HepG2 (cell line): ENCODE results near the gene OPA3. TPM values are rescaled to one million over a fixed set of nuclear protein-coding genes. Genes with fewer than 3 reads are reported as not detected.

ENCODE experiments used
- ATAC-seq: fragments of 200-7000 bp; cut with Tn5 transposase; 3 replicates; pipeline ENCODE4 v1.9.1; 2020; ENCODE audit warnings: mild to moderate bottlenecking, moderate library complexity
- BruUV-seq: library from RNA; stranded (reverse); fragments of 400-500 nt; replicated peaks from 2 replicates; lab custom pipeline; 2021; lab: Mats Ljungman, UMichigan
- CTCF ChIA-PET: fragments of 300-600 bp; formaldehyde crosslinking; extraction: SDS; loops from one replicate; lab custom pipeline; 2021; ENCODE audit warnings: low total read pairs, inconsistent platforms, low intra/inter-chr PET ratio; lab: Yijun Ruan, JAX
- POLR2A ChIA-PET: fragments of 350-600 bp; sonication (Branson Sonifier 250); formaldehyde crosslinking; loops from one replicate; lab custom pipeline; 2020; ENCODE audit warnings: antibody characterized with exemption, inconsistent platforms; lab: Yijun Ruan, JAX
- DNase-seq: peaks from one replicate; pipeline ENCODE4 v3.0.0-alpha.2; 2015; ENCODE audit warnings: low spot score
- FAIRE-seq: peaks from 3 replicates; lab custom pipeline; 2011; peaks lifted over from hg19 to GRCh38; lab: Jason Lieb, UNC
- H2AFZ ChIP-seq: one replicate; pipeline ENCODE4 v1.6.1; 2011; ENCODE audit warnings: low read length, inconsistent platforms
- H3K27ac ChIP-seq: fragments of 300-600 bp; 3 replicates; pipeline ENCODE4 v1.8.0; 2011; ENCODE audit warnings: mixed run types, mild to moderate bottlenecking, mixed read lengths, low read length, inconsistent platforms; ENCODE audit not compliant: insufficient read depth; ENCODE audit errors: extremely low read length
- H3K27me3 ChIP-seq, 2 experiments: fragments of 200-600 bp in 1 of 2; 2 replicates in 1 of 2; 3 replicates in 1 of 2; pipeline versions ENCODE4 v1.6.0 to v1.8.0; 2011; ENCODE audit warnings: low read length in 2 of 2, mild to moderate bottlenecking in 2 of 2, moderate library complexity in 2 of 2, inconsistent platforms in 1 of 2; ENCODE audit not compliant: insufficient read depth in 2 of 2, control insufficient read depth in 1 of 2
- H3K36me3 ChIP-seq, 2 experiments: fragments of 200-600 bp in 1 of 2; replicated peaks in 1 of 2; 2 replicates in 1 of 2; 3 replicates in 1 of 2; pipeline versions ENCODE4 v1.5.1 to v1.8.0; 2011; ENCODE audit warnings: low read length in 2 of 2, inconsistent platforms in 1 of 2; ENCODE audit not compliant: insufficient read depth in 2 of 2, control insufficient read depth in 1 of 2
- H3K4me1 ChIP-seq: 2 replicates; pipeline ENCODE4 v1.5.1; 2012; ENCODE audit warnings: low read length, inconsistent platforms; ENCODE audit not compliant: insufficient read depth
- H3K4me2 ChIP-seq: 2 replicates; pipeline ENCODE4 v1.6.0; 2011; ENCODE audit warnings: low read depth, low read length, inconsistent platforms
- H3K4me3 ChIP-seq, 3 experiments: fragments of 200-600 bp in 1 of 3; sonication (generic), shearing (Covaris generic) in 1 of 3; replicated peaks in 1 of 3; 2 replicates each; pipeline ENCODE4 v1.5.1; 2011 to 2016; ENCODE audit warnings: low read length in 3 of 3, inconsistent platforms in 2 of 3, low read depth in 2 of 3, mild to moderate bottlenecking in 2 of 3, control low read depth in 1 of 3, mixed read lengths in 1 of 3; ENCODE audit not compliant: insufficient read depth in 1 of 3
- H3K79me2 ChIP-seq: one replicate; pipeline ENCODE4 v1.6.1; 2011; ENCODE audit warnings: low read length, inconsistent platforms; ENCODE audit not compliant: insufficient read depth
- H3K9ac ChIP-seq: 2 replicates; pipeline ENCODE4 v1.6.0; 2011; ENCODE audit warnings: mild to moderate bottlenecking, low read depth, low read length, inconsistent platforms; ENCODE audit not compliant: insufficient read depth
- H3K9me3 ChIP-seq: 2 replicates; pipeline ENCODE4 v1.5.1; 2012; ENCODE audit warnings: mild to moderate bottlenecking, low read length
- H4K20me1 ChIP-seq: 2 replicates; pipeline ENCODE4 v1.6.0; 2011; ENCODE audit warnings: inconsistent platforms, mild to moderate bottlenecking, low read length, moderate library complexity; ENCODE audit not compliant: insufficient read depth
- E2F2 ChIP-seq: sonication (generic); formaldehyde crosslinking; IDR thresholded peaks from 2 replicates; pipeline ENCODE4 v1.4.0; 2020; ENCODE audit warnings: missing genetic modification reagents, borderline replicate concordance
- FOXK1 ChIP-seq: sonication (generic); formaldehyde crosslinking; IDR thresholded peaks from 2 replicates; pipeline ENCODE4 v1.4.0; 2020; ENCODE audit warnings: low read depth, missing genetic modification reagents, borderline replicate concordance
- JUND ChIP-seq: sonication (generic); formaldehyde crosslinking; IDR thresholded peaks from 2 replicates; pipeline ENCODE4 v1.8.0; 2022; ENCODE audit warnings: mild to moderate bottlenecking, missing genetic modification reagents
- MYC ChIP-seq: sonication (generic); formaldehyde crosslinking; IDR thresholded peaks from 2 replicates; pipeline ENCODE4 v1.9.0; 2021; ENCODE audit warnings: missing genetic modification reagents, borderline replicate concordance
- MYNN ChIP-seq: sonication (generic); formaldehyde crosslinking; IDR thresholded peaks from 2 replicates; pipeline ENCODE4 v1.4.0; 2020; ENCODE audit warnings: mild to moderate bottlenecking, low read depth, missing genetic modification reagents
- ZKSCAN1 ChIP-seq: fragments of 150-350 bp; IDR thresholded peaks from 2 replicates; pipeline ENCODE4 v1.6.1; 2014; ENCODE audit warnings: low read length
- ZNF644 ChIP-seq: IDR thresholded peaks from 2 replicates; pipeline ENCODE4 v1.6.1; 2016; ENCODE audit warnings: low read depth
- ZNF687 ChIP-seq: sonication (generic); formaldehyde crosslinking; IDR thresholded peaks from 2 replicates; pipeline ENCODE4 v1.5.1; 2020; ENCODE audit warnings: mild to moderate bottlenecking, missing genetic modification reagents, moderate library complexity
- ZNF773 ChIP-seq: sonication (generic); formaldehyde crosslinking; IDR thresholded peaks from 2 replicates; pipeline ENCODE4 v1.4.0; 2020; ENCODE audit warnings: missing genetic modification reagents, borderline replicate concordance
- WGBS: methylation state at CpG from one replicate; pipeline ENCODE4 v1.1.6; 2017; ENCODE audit warnings: low lambda C conversion rate; 5-methylcytosine and 5-hydroxymethylcytosine counted together
- in situ Hi-C: cut with HindIII; loops from 2 replicates; pipeline ENCODE4 v1.10.0; 2017; ENCODE audit warnings: low pct_unique_long_range_greater_than_20kb; ENCODE audit not compliant: extremely low pct_ligation_motif_present
- intact Hi-C: fragments of 100-400 bp; cut with micrococcal nuclease; formaldehyde crosslinking; loops from one replicate; pipeline ENCODE4 v1.10.0; 2022; ENCODE audit not compliant: unreplicated experiment
- polyA plus RNA-seq, 8 experiments: library from polyadenylated mRNA; depleted of rRNA in 3 of 8; stranded (reverse) in 7 of 8; unstranded in 1 of 8; fragments of >200 nt; fragmentation: Illumina TruSeq in 4 of 8; extraction: Trizol in 4 of 8; gene quantifications; 2 replicates each; pipeline versions ENCODE4 v1.2.1 to v1.2.3, GENCODE V29; 2011 to 2016; ENCODE audit warnings: low read depth in 4 of 8, missing spikeins in 1 of 8, mixed read lengths in 1 of 8; ENCODE audit not compliant: insufficient read depth in 1 of 8
- total RNA-seq, 5 experiments: library from RNA; depleted of rRNA; stranded (reverse); fragments of >200 nt; fragmentation: Illumina TruSeq; extraction: Trizol; gene quantifications; 2 replicates each; pipeline ENCODE4 v1.2.3, GENCODE V29; 2016; ENCODE audit warnings: low read depth in 1 of 5
- TF ChIP-seq, protein P1 (sequence below): sonication (generic); IDR thresholded peaks from 2 replicates; pipeline ENCODE4 v1.6.1; 2016; ENCODE audit warnings: low read depth, borderline replicate concordance

OPA3 gene
- total and polyA plus RNA-seq, 2 of the 13 experiments (the other 11 are each of a cell fraction or from before 2014, with no cell fraction given): 8.3 to 17.7 TPM

DNA sequence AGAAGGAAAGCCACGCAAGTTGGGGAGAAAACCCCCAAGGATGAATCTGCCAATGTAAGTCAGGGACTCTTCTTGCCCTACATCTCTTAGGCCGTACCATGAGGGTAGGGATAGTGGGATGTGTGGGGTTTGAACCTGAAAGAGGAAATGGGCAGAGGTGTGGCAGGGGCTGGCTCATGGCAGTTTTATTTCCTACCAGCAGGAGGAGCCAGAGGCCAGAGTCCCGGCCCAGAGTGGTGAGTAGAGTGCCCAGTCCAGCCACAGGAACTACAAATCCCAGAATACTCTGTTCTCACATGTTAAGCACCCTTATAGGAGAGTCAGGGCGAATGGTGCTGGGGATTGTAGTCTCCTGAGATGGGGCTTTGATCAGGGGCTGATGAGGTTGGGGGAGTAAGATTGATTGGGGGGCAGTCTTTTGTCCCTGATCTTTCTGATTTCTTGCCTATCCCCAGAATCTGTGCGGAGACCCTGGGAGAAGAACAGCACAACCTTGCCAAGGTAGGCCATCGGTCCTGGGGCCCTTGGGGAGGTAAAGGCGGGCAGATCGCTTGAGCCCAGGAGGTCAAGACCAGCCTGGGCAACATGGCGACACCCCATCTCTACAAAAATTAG lies 60.9 kb downstream of the OPA3 start (continued):
- 0 out of 2 replicates have a peak, but pooled peaks have one; percentile 25 for TF ChIP-seq ZNF687

- H4K20me1 ChIP-seq: peaks cover 2% of the 10 kb centered on the region; the same call in 1 of the 2 replicates
- 100% methylated on average over 10 of the region's 24 CpGs for WGBS
- CTCF ChIA-PET: interaction anchor here (1.6 kb wide), 1 partner anchor 48 kb away, joined by 10 read pairs; no protein-coding TSS in a partner anchor
- no peak for ATAC-seq
- H3K9me3 ChIP-seq: no peaks in the 10 kb centered on the region
- no peaks in the 10 kb centered on the region for H3K27me3 ChIP-seq
- BruUV-seq: no TSS peak
- POLR2A ChIA-PET: no interaction called here
- H3K79me2 ChIP-seq: no peaks in the 10 kb centered on the region
- in situ Hi-C loops (loop anchor here (5.0 kb wide), 1 partner anchor 35 kb away; no protein-coding TSS in a partner anchor), intact Hi-C loops (loop anchor here (5.0 kb wide), 1 partner anchor 35 kb away; no protein-coding TSS in a partner anchor)
- no peak for DNase-seq
- no peak overlapping the region for H3K27ac ChIP-seq
- FAIRE-seq: no peak
- no peak overlapping the region for H3K9ac ChIP-seq
- H3K4me3 ChIP-seq: no peak overlapping the region
- H3K4me2 ChIP-seq: no peak overlapping the region
- H2AFZ ChIP-seq: no peak overlapping the region
- H3K36me3 ChIP-seq: peaks cover 36 to 63% of the 10 kb centered on the region in 2 experiments
- peaks cover 15% of the 10 kb centered on the region for H3K4me1 ChIP-seq
- no peak for TF ChIP-seq JUND
- no peak for TF ChIP-seq MYNN (CRISPR knock-in tag)
- no peak for TF ChIP-seq E2F2 (CRISPR knock-in tag)
- no peak for TF ChIP-seq MYC (CRISPR knock-in tag)
- no peak for TF ChIP-seq ZNF773 (CRISPR knock-in tag)
- TF ChIP-seq FOXK1 (CRISPR knock-in tag): no peak
- TF ChIP-seq ZKSCAN1: no peak
- no peak for TF ChIP-seq ZNF644 (CRISPR knock-in tag)
- TF ChIP-seq, protein P1, sequence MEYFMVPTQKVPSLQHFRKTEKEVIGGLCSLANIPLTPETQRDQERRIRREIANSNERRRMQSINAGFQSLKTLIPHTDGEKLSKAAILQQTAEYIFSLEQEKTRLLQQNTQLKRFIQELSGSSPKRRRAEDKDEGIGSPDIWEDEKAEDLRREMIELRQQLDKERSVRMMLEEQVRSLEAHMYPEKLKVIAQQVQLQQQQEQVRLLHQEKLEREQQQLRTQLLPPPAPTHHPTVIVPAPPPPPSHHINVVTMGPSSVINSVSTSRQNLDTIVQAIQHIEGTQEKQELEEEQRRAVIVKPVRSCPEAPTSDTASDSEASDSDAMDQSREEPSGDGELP: no peak
Measured at GRCh38 chr19:45522010-45522941, 62.3 kb downstream of the OPA3 start.
